Nephron progenitor cell (in vitro differentiated cells): ENCODE data around the gene SIAH1.

Source experiments
- DNase-seq: peaks from one replicate; pipeline ENCODE4 v3.0.0; 2021
- H3K27ac Mint-ChIP-seq: 2 replicates; pipeline ENCODE4 v1.8.0; 2021; ENCODE audit warnings: mild to moderate bottlenecking, moderate library complexity, mixed read lengths
- H3K27me3 Mint-ChIP-seq: 2 replicates; pipeline ENCODE4 v1.8.0; 2021; ENCODE audit warnings: mild to moderate bottlenecking, low read depth, mixed read lengths; ENCODE audit not compliant: poor library complexity
- H3K36me3 Mint-ChIP-seq: 2 replicates; pipeline ENCODE4 v1.8.0; 2021; ENCODE audit warnings: low read depth, mixed read lengths
- H3K4me1 Mint-ChIP-seq: 2 replicates; pipeline ENCODE4 v1.8.0; 2021; ENCODE audit warnings: mixed read lengths
- H3K4me3 Mint-ChIP-seq: 2 replicates; pipeline ENCODE4 v1.8.0; 2021; ENCODE audit warnings: mild to moderate bottlenecking, moderate library complexity, mixed read lengths
- H3K9me3 Mint-ChIP-seq: 2 replicates; pipeline ENCODE4 v1.8.0; 2021; ENCODE audit warnings: mild to moderate bottlenecking, moderate library complexity, mixed read lengths
- TF ChIP-seq, protein P1 (sequence below): fragments of 200-600 bp; sonication (generic); IDR thresholded peaks from 2 replicates; pipeline ENCODE4 v1.5.0; 2021; ENCODE audit warnings: antibody characterized with exemption

The SIAH1 gene

DNA sequence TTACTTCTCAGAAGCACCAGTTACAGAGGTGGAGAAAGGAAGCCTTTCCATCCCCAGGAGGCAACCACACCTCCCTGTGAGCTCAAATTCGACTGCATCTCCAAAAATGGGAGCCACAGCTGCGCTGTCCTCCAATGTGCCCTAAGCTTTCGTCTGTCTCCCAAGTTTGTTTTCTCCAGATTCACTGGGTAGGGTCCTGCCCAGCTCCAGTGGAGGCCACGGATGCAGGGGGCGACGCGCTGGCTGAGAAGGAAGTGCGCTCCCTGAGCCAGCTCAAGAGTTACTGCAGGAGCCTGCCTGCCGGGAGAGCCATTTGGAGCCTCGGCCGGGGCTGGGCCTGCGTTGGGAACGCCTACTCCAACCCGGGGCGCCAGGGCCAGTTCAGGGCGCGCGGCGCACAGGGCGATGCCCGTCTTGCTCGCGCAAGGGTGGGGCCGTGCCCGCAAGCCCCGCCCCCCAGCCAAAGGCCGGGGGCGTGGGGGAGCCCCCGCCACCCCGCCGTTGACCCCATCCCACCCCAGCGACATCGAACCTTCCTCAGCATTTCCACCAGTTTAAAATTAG, 19.5 kb downstream of the SIAH1 start:
- H3K4me1 Mint-ChIP-seq = peaks cover 72% of the 10 kb centered on the region
- peaks cover 27% of the 10 kb centered on the region for H3K36me3 Mint-ChIP-seq
- peak overlapping the region; percentile 91 for H3K27ac Mint-ChIP-seq
- TF ChIP-seq, protein P1, sequence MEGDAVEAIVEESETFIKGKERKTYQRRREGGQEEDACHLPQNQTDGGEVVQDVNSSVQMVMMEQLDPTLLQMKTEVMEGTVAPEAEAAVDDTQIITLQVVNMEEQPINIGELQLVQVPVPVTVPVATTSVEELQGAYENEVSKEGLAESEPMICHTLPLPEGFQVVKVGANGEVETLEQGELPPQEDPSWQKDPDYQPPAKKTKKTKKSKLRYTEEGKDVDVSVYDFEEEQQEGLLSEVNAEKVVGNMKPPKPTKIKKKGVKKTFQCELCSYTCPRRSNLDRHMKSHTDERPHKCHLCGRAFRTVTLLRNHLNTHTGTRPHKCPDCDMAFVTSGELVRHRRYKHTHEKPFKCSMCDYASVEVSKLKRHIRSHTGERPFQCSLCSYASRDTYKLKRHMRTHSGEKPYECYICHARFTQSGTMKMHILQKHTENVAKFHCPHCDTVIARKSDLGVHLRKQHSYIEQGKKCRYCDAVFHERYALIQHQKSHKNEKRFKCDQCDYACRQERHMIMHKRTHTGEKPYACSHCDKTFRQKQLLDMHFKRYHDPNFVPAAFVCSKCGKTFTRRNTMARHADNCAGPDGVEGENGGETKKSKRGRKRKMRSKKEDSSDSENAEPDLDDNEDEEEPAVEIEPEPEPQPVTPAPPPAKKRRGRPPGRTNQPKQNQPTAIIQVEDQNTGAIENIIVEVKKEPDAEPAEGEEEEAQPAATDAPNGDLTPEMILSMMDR = no peak
- no peaks in the 10 kb centered on the region for H3K9me3 Mint-ChIP-seq
- no peaks in the 10 kb centered on the region for H3K27me3 Mint-ChIP-seq
- H3K4me3 Mint-ChIP-seq = peak overlapping the region; percentile 84
- DNase-seq = peak; percentile 89

DNA sequence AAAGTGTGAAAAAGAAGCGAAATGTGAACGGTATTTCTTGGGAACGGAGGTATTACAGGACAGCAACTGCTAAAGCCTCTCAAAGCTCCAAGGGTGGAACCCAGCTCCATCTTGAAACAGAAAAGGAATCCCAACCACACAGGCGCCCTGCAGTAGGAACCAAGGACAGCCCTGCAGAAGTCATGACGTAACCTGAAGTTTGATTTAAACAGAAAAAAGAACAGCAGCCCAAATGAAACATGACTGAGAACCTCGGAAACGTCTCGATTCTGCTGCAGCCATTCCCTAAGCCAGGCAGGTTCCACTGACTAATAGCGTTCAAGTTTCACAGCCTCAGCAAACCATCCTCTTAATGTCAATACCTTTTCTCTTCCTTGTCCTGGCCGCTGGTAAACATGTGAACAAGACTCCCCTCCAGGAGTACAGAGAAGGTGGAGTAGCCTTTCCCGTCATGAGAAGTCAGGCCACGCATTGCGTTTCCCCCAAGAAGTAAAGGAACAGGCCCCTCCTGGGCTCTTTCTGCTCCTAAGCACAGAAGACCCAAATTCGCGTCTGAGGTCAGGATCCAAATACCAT, 20.1 kb downstream of the SIAH1 start:
- Mint-ChIP-seq H3K36me3 (peaks cover 31% of the 10 kb centered on the region), H3K4me1 (peaks cover 76% of the 10 kb centered on the region), H3K4me3 (peak overlapping the region; percentile 83), H3K27me3 (no peaks in the 10 kb centered on the region), H3K9me3 (no peaks in the 10 kb centered on the region), H3K27ac (peak overlapping the region; percentile 91)
- DNase-seq = no peak
- TF ChIP-seq, protein P1 = no peak

DNA sequence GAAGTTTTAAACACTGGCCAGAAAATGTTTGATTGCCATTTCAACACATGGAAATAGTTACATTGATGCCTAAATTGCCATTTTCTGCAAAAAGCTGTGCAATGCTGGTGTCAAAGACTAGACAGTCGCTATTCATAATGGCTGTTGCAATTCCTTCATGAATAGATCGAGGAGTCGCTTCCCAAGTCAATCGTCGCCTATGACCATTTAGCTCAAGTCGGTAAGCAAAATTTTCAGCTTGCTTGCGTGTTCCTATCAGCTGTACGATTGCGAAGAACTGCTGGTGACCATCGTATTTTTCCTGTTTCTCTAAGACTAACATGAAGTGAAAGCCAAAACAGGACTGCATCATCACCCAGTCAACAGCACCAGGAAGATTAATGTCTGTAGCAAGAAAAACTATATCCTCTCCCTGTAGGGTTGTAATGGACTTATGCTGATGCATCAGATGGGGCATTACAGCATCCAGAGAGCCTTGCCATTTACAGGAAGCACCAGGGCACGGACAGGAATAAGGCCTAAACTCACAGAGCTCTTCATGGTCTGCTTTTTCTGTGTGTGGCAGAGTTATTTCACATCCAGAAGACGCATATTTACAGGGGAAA, 23.6 kb downstream of the SIAH1 start:
- Mint-ChIP-seq H3K27me3 (no peaks in the 10 kb centered on the region), H3K4me1 (peaks cover 54% of the 10 kb centered on the region), H3K9me3 (no peaks in the 10 kb centered on the region), H3K27ac (peak overlapping the region; percentile 67), H3K4me3 (no peak overlapping the region), H3K36me3 (peaks cover 49% of the 10 kb centered on the region)
- no peak for DNase-seq
- TF ChIP-seq, protein P1 = no peak

DNA sequence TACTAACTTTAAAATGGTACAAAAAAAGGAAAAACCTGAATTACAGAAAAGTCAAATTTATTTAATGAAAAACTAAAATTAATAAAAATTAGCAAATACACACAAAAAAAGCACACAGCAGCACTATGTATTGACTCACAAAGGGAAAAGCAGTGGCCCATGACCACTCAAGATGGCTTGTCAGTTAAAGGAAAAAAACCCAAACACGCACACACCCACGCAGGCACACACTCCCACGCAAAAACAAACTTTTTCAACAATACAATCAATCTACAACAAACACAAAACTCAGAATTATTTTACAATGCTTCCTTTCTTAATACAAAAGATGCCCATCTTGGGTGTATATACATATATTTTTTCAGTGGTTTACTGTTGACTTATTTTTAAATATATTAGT, 24.2 kb downstream of the SIAH1 start:
- Mint-ChIP-seq H3K9me3 (no peaks in the 10 kb centered on the region), H3K4me1 (peaks cover 48% of the 10 kb centered on the region), H3K27me3 (no peaks in the 10 kb centered on the region), H3K27ac (peak overlapping the region; percentile 67), H3K4me3 (no peak overlapping the region), H3K36me3 (peaks cover 54% of the 10 kb centered on the region)
- TF ChIP-seq, protein P1 = no peak
- no peak for DNase-seq

DNA sequence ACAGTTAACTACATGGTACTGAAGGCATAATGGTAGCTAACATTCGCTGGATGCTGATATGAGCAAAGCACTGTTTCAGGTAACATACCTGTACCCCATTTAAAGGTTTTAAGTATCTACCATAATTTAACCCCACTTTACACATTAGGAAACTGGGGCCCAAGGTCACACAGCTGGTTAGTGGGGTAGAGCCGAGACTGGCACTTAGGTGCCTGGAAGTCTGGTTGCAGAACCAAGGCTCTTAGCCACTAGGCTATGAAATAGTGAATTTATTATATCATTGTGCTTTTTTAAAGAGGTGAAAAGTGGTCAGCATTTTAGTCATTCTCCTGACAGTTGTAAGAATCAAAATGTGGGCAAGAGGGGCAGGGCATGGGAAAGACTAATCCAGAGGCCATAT, 25.2 kb downstream of the SIAH1 start:
- TF ChIP-seq, protein P1 = no peak
- Mint-ChIP-seq H3K27ac (no peak overlapping the region), H3K36me3 (peaks cover 65% of the 10 kb centered on the region)

DNA sequence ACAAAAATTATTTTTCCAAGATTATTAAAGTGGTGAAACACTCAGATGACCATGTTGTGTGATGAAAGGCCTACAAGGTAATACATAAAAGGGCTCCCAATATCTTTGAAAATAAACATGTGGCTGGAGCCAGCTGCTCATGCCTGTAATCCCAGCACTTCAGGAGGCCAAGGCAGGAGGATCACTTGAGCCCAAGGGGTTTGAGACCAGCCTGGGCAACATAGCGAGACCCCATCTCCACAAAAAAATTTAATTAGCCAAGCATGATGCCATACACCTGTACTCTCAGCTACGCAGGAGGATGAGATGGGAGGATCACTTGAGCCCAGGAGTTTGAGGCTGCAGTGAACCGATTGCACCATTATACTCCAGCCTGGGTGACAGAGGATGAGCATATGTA, 26.8 kb downstream of the SIAH1 start:
- H3K27ac Mint-ChIP-seq = peak overlapping the region; percentile 22
- no peaks in the 10 kb centered on the region for H3K9me3 Mint-ChIP-seq
- no peak for DNase-seq
- H3K27me3 Mint-ChIP-seq = no peaks in the 10 kb centered on the region
- TF ChIP-seq, protein P1 = no peak
- peaks cover 30% of the 10 kb centered on the region for H3K4me1 Mint-ChIP-seq
- H3K36me3 Mint-ChIP-seq = peaks cover 77% of the 10 kb centered on the region
- no peak overlapping the region for H3K4me3 Mint-ChIP-seq

More for the DNA sequence above, 25.2 kb downstream of the SIAH1 start:
- DNase-seq = no peak
- no peaks in the 10 kb centered on the region for H3K27me3 Mint-ChIP-seq
- H3K4me3 Mint-ChIP-seq = no peak overlapping the region
- peaks cover 39% of the 10 kb centered on the region for H3K4me1 Mint-ChIP-seq
- no peaks in the 10 kb centered on the region for H3K9me3 Mint-ChIP-seq
